Ovary (tissue), 3 donors: ENCODE measurements around the gene SURF2.

ENCODE experiments used
- CTCF ChIP-seq, 3 donors: fragments of 450-650 bp in 2 of 3; fragments of 200-600 bp in 1 of 3; IDR thresholded peaks; one replicate each; pipeline versions ENCODE4 v1.5.1 to v1.8.0; 2016 to 2022; ENCODE audit warnings: antibody characterized with exemption in 3 of 3, mild to moderate bottlenecking in 1 of 3
- EP300 ChIP-seq: sonication (generic); formaldehyde crosslinking; IDR thresholded peaks from one replicate; pipeline ENCODE4 v1.6.1; 2017; ENCODE audit warnings: antibody characterized with exemption
- POLR2A ChIP-seq: fragments of 450-650 bp; IDR thresholded peaks from one replicate; pipeline ENCODE4 v1.6.1; 2017; ENCODE audit warnings: antibody characterized with exemption, mild to moderate bottlenecking, moderate library complexity
- donor health status: DM: no; HTN: no; CAD: no.

DNA sequence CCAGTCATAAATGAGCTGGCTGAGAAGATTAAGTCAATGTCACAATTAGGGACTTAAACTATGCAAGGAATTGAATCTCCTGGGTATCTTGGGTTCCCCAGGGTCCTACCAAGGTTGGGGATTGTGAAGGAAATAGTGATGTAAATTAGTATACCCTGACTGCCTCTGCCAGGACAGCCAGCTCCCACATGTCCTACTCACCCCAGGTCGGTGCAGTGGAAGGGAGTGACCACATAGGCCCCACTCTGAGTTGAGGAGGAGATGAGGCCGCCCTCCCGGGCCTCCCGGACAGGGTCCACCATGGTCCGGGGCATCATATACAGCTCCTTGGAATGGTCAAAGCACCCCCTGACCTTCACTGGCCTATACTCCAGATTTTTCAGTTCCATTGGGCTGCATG lies 2.8 kb upstream of the SURF2 start:
- TF ChIP-seq CTCF (IDR thresholded peaks at IDR 0.05) (no peak), EP300 (no peak), POLR2A (no peak)
